Measurements from ENCODE around the gene CITED4. TPM values are rescaled to one million over a fixed set of nuclear protein-coding genes. Genes with fewer than 3 reads are reported as not detected.

Gene CITED4
- total RNA-seq, 4 donors from 2014 or later = 9.2 to 15.6 (median 14.1) TPM

GRCh38 chr1:40842207-40842606 is 20.0 kb downstream of the CITED4 start:
- no peak overlapping the region for H3K27ac ChIP-seq
- ATAC-seq = no peak
- H3K4me1 ChIP-seq = peaks cover 0 to 16% (median 0%) of the 10 kb centered on the region in 3 donors
- no peak for TF ChIP-seq EP300 (IDR thresholded peaks at IDR 0.05)
- no peak for TF ChIP-seq CTCF (IDR thresholded peaks at IDR 0.05)
- TF ChIP-seq POLR2AphosphoS5 (IDR thresholded peaks at IDR 0.05) = no peak
- TF ChIP-seq POLR2A (IDR thresholded peaks at IDR 0.05) = no peak
- H3K36me3 ChIP-seq = peaks cover 0 to 31% of the 10 kb centered on the region in 2 donors
- 67 to 74% methylated on average over 3 of the region's 4 CpGs for whole genome bisulfite sequencing, 2 donors (ENCODE audit: low coverage in 1 of 2)
- H3K27me3 ChIP-seq = no peaks in the 10 kb centered on the region
- no peaks in the 10 kb centered on the region for H3K9me3 ChIP-seq
- H3K4me3 ChIP-seq = no peak overlapping the region

- Histone ChIP-seq H3K9me3 (no peaks in the 10 kb centered on the region), H3K27me3 (no peaks in the 10 kb centered on the region), H3K4me1 (peaks cover 0 to 16% (median 0%) of the 10 kb centered on the region in 3 donors), H3K4me3 (no peak overlapping the region), H3K27ac (no peak overlapping the region), H3K36me3 (peaks cover 0 to 37% of the 10 kb centered on the region in 2 donors)
- TF ChIP-seq POLR2AphosphoS5 (IDR thresholded peaks at IDR 0.05) = no peak
- no peak for TF ChIP-seq CTCF (IDR thresholded peaks at IDR 0.05)
- no peak for TF ChIP-seq POLR2A (IDR thresholded peaks at IDR 0.05)
- ATAC-seq = no peak
- 88 to 90% methylated on average over 3 to 7 of the region's 7 CpGs for WGBS, 2 donors (ENCODE audit: low coverage in 1 of 2)
Observed at GRCh38 chr1:40841602-40842001, 20.6 kb downstream of the CITED4 start.

- H3K27me3 ChIP-seq = no peaks in the 10 kb centered on the region
- no peak for ATAC-seq
- no peak overlapping the region for H3K27ac ChIP-seq
- peaks cover 0 to 42% of the 10 kb centered on the region in 2 donors for H3K36me3 ChIP-seq
- peaks cover 0 to 13% (median 0%) of the 10 kb centered on the region in 3 donors for H3K4me1 ChIP-seq
- no peak for TF ChIP-seq CTCF (IDR thresholded peaks at IDR 0.05)
- no peak for TF ChIP-seq POLR2A (IDR thresholded peaks at IDR 0.05)
- no peak for TF ChIP-seq EP300 (IDR thresholded peaks at IDR 0.05)
- TF ChIP-seq POLR2AphosphoS5 (IDR thresholded peaks at IDR 0.05) = no peak
- no peaks in the 10 kb centered on the region for H3K9me3 ChIP-seq
- 0 to 74% methylated on average over 1 to 5 of the region's 6 CpGs for WGBS, 2 donors (ENCODE audit: low coverage in 1 of 2)
- no peak overlapping the region for H3K4me3 ChIP-seq
Observed at GRCh38 chr1:40840526-40841323, 21.4 kb downstream of the CITED4 start.

- H3K27ac ChIP-seq = no peak overlapping the region
- no peak overlapping the region for H3K4me3 ChIP-seq
- TF ChIP-seq CTCF (IDR thresholded peaks at IDR 0.05) (no peak), EP300 (IDR thresholded peaks at IDR 0.05) (no peak), POLR2AphosphoS5 (IDR thresholded peaks at IDR 0.05) (no peak), POLR2A (IDR thresholded peaks at IDR 0.05) (no peak)
- H3K27me3 ChIP-seq = no peaks in the 10 kb centered on the region
- no peaks in the 10 kb centered on the region for H3K9me3 ChIP-seq
- no peak for ATAC-seq
- no CpG with 5 or more reads among the region's 5 CpGs for WGBS, 2 donors (ENCODE audit: low coverage in 1 of 2)
- peaks cover 0 to 5% (median 0%) of the 10 kb centered on the region in 3 donors for H3K4me1 ChIP-seq
- peaks cover 0 to 50% of the 10 kb centered on the region in 2 donors for H3K36me3 ChIP-seq
Observed at GRCh38 chr1:40839943-40840335, 22.2 kb downstream of the CITED4 start.

Data from gastroesophageal sphincter (tissue), 4 donors.